ENCODE data around the gene DAB2IP. TPM values are rescaled to one million over a fixed set of nuclear protein-coding genes. Genes with fewer than 3 reads are reported as not detected.
"Not testable (repeated sequence)": the region's sequence is repeated elsewhere in the genome, so short reads cannot be mapped to it uniquely, and the experiment has no call there.

Gene DAB2IP
- total and polyA plus RNA-seq, 4 donors: 16.6 to 58.9 (median 40.3) TPM

DNA sequence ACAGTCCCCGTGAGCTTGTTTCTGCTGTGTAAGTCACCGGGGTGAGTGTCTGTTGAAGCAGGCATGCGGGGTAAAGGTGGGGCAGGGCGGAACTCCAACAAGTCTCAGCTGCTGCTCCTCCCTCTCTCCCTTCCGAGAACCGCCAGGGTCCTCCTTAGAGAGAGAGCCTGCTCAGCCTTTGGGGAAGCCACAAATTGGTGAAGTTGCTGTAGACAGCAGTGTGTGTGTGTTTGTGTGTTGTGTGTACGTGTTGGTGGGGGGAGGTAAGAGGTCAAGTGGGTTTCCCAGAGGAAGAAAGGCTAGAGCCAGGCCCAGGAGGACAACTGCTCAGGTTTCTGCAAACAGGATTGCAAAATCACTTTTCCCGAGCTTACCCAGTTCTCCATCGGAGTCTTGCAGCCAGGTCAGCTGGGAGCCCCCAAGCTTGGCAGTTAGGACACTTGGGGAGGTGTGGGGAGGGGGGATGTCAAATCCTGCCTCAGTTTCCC is 38.9 kb upstream of the DAB2IP start:
- H3K4me3 ChIP-seq (ENCODE audit: low read depth, low read length): no peak overlapping the region
- H3K4me1 ChIP-seq (ENCODE audit: control insufficient read depth, insufficient read depth, low read length): peaks cover 30% of the 10 kb centered on the region
- no peak for DNase-seq (ENCODE audit: low read depth in 4 of 6, low spot score in 6 of 6)
- 58% methylated on average over 2 of the region's 9 CpGs for WGBS (ENCODE audit: insufficient coverage)
- no peaks in the 10 kb centered on the region for H3K36me3 ChIP-seq (ENCODE audit: control insufficient read depth, insufficient read depth, low read length)
- peaks cover 5% of the 10 kb centered on the region for H3K27me3 ChIP-seq (ENCODE audit: control insufficient read depth, insufficient read depth, low read length)
- no peaks in the 10 kb centered on the region for H3K9me3 ChIP-seq (ENCODE audit: control insufficient read depth, insufficient read depth, low read length)
- no peak overlapping the region for H3K27ac ChIP-seq (ENCODE audit: low read depth, low read length)

DNA sequence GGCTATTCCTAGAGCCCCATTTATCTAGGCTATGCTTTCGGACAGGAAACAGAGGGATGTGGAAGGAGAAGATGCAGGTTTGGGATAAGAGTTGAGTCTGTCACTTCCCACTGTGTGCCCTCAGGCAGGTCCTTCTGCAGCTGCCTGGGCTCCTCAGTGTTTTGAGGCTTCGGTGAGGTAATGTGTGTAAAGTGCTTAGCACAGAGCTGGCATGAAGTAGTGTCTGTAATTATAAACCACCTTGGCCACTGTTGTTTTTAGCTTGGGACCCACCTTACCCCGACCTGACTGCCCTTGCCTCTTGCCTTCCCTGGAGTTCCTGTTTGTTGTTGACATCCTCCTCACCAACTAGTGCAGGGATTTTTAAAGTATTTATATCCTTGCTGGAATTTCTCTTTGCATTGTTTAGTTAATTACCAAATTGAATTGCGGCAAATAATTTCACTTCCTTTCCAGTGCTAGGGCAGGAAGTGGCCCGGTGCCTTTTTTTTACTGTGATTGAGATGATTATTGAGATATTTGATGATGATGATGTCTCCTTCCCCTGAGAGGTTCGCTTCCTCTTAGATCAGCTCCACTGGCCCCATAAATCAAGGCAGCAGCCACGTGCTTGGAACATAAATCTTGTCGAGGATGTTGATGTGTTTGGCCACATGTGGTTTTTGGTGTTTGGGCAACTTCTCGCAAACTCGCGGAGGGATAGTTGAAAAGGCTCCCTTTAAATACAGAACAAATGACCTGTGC is 38.3 kb upstream of the DAB2IP start:
- Histone ChIP-seq H3K4me3 (ENCODE audit: low read depth, low read length) (no peak overlapping the region), H3K36me3 (ENCODE audit: control insufficient read depth, insufficient read depth, low read length) (no peaks in the 10 kb centered on the region), H3K9me3 (ENCODE audit: control insufficient read depth, insufficient read depth, low read length) (no peaks in the 10 kb centered on the region), H3K27ac (ENCODE audit: low read depth, low read length) (no peak overlapping the region), H3K4me1 (ENCODE audit: control insufficient read depth, insufficient read depth, low read length) (peaks cover 23% of the 10 kb centered on the region), H3K27me3 (ENCODE audit: control insufficient read depth, insufficient read depth, low read length) (peaks cover 5% of the 10 kb centered on the region)
- 100% methylated on average over 1 of the region's 11 CpGs for WGBS (ENCODE audit: insufficient coverage)
- no peak for DNase-seq (ENCODE audit: low read depth in 4 of 6, low spot score in 6 of 6)

DNA sequence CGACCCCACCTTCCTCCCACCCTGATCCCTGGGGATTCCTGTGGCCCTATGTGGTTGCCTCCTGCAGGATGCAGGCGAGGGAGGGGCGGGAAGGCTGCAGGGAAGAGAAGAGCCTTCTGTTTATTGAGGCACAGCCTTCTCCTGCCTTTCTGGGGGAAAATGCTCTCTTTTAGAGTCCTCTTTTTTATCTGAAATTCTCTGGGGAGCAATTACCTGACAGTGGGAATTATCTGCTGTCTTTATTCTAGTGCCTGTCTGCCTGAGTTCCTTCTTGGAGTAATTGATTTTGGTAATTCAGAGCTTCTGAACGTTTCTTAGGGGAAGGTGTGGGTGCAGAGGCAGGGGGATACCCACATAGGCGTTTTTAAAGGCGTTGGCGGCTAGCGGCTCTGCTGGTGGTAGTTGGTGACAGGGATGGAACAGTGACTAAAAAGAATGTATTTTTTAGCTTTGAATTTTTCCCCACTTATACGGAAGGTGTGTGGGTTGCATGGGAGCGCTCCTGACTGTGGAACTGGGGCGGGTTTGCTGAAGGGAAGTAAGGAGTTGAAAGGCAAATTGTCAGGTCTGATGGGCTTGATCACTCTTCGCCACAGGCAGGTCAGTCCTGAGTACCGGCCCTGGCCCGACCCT is 35.2 kb upstream of the DAB2IP start:
- Histone ChIP-seq H3K4me3 (ENCODE audit: low read depth, low read length) (no peak overlapping the region), H3K27me3 (ENCODE audit: control insufficient read depth, insufficient read depth, low read length) (no peaks in the 10 kb centered on the region), H3K27ac (ENCODE audit: low read depth, low read length) (no peak overlapping the region), H3K9me3 (ENCODE audit: control insufficient read depth, insufficient read depth, low read length) (no peaks in the 10 kb centered on the region), H3K36me3 (ENCODE audit: control insufficient read depth, insufficient read depth, low read length) (no peaks in the 10 kb centered on the region), H3K4me1 (ENCODE audit: control insufficient read depth, insufficient read depth, low read length) (peaks cover 25% of the 10 kb centered on the region)
- DNase-seq (ENCODE audit: low read depth in 4 of 6, low spot score in 6 of 6): peak in 1 of 6 donors; percentile 89
- WGBS (ENCODE audit: insufficient coverage): 81% methylated on average over 11 of the region's 14 CpGs

DNA sequence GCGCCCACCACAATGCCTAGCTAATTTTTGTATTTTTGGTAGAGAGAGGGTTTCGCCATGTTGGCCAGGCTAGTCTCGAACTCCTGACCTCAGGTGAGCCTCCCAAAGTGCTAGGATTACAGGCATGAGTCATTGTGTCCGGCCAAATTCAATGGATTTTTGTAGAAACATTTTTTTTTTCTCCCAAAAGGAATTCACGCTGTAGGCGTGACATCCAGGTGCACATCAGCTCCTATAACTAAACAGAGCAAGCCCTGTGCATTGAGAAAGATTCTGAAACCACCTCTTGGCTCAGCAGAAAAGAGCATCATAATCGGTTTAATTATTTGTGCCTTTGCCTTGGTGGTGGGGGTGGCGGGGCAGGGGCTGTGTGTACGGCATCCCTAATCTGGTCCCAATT is 32.9 kb upstream of the DAB2IP start:
- Histone ChIP-seq H3K4me3 (ENCODE audit: low read depth, low read length) (no peak overlapping the region), H3K36me3 (ENCODE audit: control insufficient read depth, insufficient read depth, low read length) (no peaks in the 10 kb centered on the region), H3K27ac (ENCODE audit: low read depth, low read length) (no peak overlapping the region), H3K4me1 (ENCODE audit: control insufficient read depth, insufficient read depth, low read length) (peaks cover 20% of the 10 kb centered on the region), H3K9me3 (ENCODE audit: control insufficient read depth, insufficient read depth, low read length) (no peaks in the 10 kb centered on the region), H3K27me3 (ENCODE audit: control insufficient read depth, insufficient read depth, low read length) (no peaks in the 10 kb centered on the region)
- 69% methylated on average over 4 of the region's 9 CpGs for WGBS (ENCODE audit: insufficient coverage)
- no peak for DNase-seq (ENCODE audit: low read depth in 4 of 6, low spot score in 6 of 6)

DNA sequence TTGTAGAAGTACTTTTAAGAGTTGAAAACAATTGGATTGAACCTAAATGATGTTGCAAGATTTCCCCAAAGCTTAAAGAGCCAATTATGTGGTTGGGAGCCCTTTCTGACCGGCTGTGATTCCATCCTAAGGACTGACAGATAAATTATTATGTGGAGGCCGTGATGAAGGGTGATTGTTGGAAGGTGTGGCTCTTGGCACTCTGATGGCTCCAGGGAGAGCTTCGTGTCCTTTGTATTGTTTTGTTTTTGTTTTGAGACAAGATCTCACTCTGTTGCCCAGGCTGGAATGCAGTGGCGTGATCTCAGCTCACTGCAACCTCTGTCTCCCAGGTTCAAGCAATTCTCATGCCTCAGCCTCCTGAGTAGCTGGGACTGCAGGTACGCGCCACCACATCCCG is 32.5 kb upstream of the DAB2IP start:
- H3K27me3 ChIP-seq (ENCODE audit: control insufficient read depth, insufficient read depth, low read length); H3K36me3 ChIP-seq (ENCODE audit: control insufficient read depth, insufficient read depth, low read length); DNase-seq (ENCODE audit: low read depth in 4 of 6, low spot score in 6 of 6); H3K4me3 ChIP-seq (ENCODE audit: low read depth, low read length); H3K27ac ChIP-seq (ENCODE audit: low read depth, low read length); H3K9me3 ChIP-seq (ENCODE audit: control insufficient read depth, insufficient read depth, low read length): not testable (repeated sequence)
- 100% methylated on average over 1 of the region's 7 CpGs for WGBS (ENCODE audit: insufficient coverage)
- H3K4me1 ChIP-seq (ENCODE audit: control insufficient read depth, insufficient read depth, low read length): peaks cover 20% of the 10 kb centered on the region

DNA sequence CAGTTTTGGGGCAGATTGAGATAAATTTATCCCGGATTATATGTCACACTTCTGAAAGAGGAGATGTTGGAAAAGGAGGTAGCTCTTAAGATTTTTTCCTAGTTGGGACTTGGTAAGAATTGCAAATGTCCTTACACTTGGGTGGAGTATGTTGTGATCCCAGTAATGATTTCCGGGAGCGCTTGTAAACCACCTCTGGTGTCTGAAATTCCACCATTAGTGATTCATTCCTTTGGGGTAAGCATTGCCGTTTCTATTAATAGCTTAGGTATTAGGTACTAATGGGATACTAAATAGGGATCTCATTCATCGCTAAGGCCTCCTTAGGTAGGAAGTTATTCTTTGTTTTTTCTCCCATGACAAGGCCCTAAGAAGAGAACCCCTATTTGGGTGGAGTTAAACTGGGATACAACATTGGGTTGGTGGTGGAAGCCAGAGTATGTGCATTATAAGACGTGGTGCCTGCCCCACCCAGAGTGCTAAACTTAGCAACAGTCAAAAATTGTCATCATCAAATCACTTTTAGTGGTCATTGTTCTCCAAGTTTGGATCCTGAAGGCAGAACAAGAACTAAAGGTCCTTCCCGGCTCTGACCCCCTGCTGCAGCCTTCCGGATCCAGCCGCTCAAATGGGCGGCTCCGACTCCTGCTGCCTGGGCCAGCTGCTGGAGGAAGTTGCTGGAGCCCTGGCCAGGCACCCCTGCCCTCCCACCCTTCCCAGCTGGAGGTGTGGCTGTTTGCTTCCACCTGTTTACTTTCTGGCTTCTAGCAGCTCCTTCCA is 31.7 kb upstream of the DAB2IP start:
- peaks cover 20% of the 10 kb centered on the region for H3K4me1 ChIP-seq (ENCODE audit: control insufficient read depth, insufficient read depth, low read length)
- H3K9me3 ChIP-seq (ENCODE audit: control insufficient read depth, insufficient read depth, low read length): no peaks in the 10 kb centered on the region
- H3K4me3 ChIP-seq (ENCODE audit: low read depth, low read length): no peak overlapping the region
- no peaks in the 10 kb centered on the region for H3K27me3 ChIP-seq (ENCODE audit: control insufficient read depth, insufficient read depth, low read length)
- H3K36me3 ChIP-seq (ENCODE audit: control insufficient read depth, insufficient read depth, low read length): no peaks in the 10 kb centered on the region
- H3K27ac ChIP-seq (ENCODE audit: low read depth, low read length): no peak overlapping the region
- DNase-seq (ENCODE audit: low read depth in 4 of 6, low spot score in 6 of 6): no peak
- 98% methylated on average over 5 of the region's 11 CpGs for WGBS (ENCODE audit: insufficient coverage)

DNA sequence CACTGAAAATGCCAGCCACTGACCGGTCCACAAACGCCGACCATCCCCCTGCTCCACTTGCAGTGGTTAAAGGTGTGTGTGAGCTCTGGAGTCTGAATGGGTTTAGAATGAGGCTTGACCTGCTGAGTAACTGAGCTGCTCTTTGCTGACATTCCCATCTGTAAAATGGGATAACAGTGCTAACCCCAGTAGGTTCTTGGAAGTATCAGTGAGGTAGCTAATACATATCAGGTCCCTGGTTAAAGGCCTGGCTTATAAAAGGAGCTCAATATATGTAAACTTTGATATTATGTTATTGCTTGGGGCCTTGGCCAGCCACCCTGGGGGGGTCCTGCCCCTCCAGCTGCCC is 31.1 kb upstream of the DAB2IP start:
- WGBS (ENCODE audit: insufficient coverage): no CpG with 5 or more reads among the region's 3 CpGs
- Histone ChIP-seq H3K4me3 (ENCODE audit: low read depth, low read length) (no peak overlapping the region), H3K9me3 (ENCODE audit: control insufficient read depth, insufficient read depth, low read length) (no peaks in the 10 kb centered on the region), H3K27ac (ENCODE audit: low read depth, low read length) (no peak overlapping the region), H3K27me3 (ENCODE audit: control insufficient read depth, insufficient read depth, low read length) (no peaks in the 10 kb centered on the region), H3K4me1 (ENCODE audit: control insufficient read depth, insufficient read depth, low read length) (peaks cover 22% of the 10 kb centered on the region), H3K36me3 (ENCODE audit: control insufficient read depth, insufficient read depth, low read length) (no peaks in the 10 kb centered on the region)
- no peak for DNase-seq (ENCODE audit: low read depth in 4 of 6, low spot score in 6 of 6)

DNA sequence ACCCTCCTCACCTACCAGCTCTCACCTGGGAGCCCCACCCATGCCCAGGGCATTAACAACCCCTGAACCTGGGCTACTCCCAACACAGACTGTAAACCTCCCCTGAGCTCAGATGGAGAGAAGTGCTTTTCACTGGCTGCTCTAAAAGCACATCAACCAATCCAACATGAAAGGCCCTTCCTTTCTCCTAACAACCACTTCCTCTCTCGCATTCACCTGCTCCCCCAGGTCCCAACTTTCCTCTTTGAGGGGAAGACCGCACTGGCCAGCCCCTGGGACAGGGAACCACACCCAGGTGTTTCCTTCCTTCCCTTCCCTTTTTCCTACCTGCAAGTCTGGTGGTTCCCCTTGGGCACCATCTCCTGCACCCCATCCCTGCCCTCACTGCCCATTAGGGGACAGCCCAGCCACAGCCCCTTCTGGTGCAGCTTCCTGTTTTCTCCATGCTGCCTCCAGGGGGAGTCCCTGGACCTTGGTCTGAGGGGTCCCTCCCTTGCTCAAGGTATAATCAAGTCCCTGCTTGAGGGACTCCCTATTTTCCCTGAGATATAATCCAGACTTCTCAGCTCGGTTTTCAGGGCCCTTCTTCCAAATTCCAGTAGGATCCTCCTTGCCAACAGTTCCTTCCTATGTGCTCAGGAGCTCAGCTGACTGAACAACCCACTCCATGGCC is 30.5 kb upstream of the DAB2IP start:
- 67% methylated on average over 3 of the region's 3 CpGs for WGBS (ENCODE audit: insufficient coverage)
- Histone ChIP-seq H3K4me3 (ENCODE audit: low read depth, low read length) (no peak overlapping the region), H3K27me3 (ENCODE audit: control insufficient read depth, insufficient read depth, low read length) (no peaks in the 10 kb centered on the region), H3K36me3 (ENCODE audit: control insufficient read depth, insufficient read depth, low read length) (no peaks in the 10 kb centered on the region), H3K4me1 (ENCODE audit: control insufficient read depth, insufficient read depth, low read length) (peaks cover 28% of the 10 kb centered on the region), H3K27ac (ENCODE audit: low read depth, low read length) (no peak overlapping the region), H3K9me3 (ENCODE audit: control insufficient read depth, insufficient read depth, low read length) (no peaks in the 10 kb centered on the region)
- peak in 1 of 6 donors; percentile 47 for DNase-seq (ENCODE audit: low read depth in 4 of 6, low spot score in 6 of 6)

DNA sequence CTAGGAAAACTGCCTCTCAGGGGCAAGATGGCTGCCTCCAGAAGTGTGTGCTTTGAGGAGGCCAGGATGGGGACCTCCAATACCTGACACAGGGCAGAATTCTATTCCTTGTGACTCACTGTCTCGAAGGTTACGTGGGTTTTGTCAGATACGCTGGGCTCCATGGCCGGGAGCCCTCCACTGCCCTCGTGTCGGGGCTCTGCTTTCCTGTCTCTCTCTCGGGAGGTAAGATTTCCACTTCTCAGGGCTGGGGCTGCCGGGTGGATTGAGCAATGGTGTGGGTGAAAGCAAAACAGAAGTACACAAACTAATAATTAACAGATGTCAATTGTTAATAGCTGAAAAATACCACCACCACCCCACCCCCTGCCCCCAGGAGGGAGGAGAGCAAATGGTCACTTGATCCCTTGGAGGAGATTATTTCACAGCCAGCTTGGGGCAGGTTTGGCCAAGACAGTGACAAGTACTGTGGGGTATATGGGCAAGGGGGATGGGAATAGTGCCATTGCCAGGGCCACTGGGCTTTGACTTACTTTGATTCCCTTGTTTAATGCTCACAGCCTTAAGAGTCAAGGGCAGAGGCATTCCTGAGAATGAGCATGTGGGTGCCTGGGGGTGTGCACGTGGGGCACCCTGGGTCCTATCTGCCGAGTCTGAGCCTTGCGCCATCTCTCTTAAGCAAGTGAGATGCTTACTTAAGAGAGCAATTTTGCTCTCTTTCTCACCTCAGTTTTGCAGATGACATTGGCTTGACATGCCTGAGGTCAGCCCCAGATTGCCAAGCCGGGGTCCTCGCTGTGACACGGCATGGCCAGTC is 28.8 kb upstream of the DAB2IP start:
- peaks cover 24% of the 10 kb centered on the region for H3K4me1 ChIP-seq (ENCODE audit: control insufficient read depth, insufficient read depth, low read length)
- no peaks in the 10 kb centered on the region for H3K36me3 ChIP-seq (ENCODE audit: control insufficient read depth, insufficient read depth, low read length)
- DNase-seq (ENCODE audit: low read depth in 4 of 6, low spot score in 6 of 6): no peak
- WGBS (ENCODE audit: insufficient coverage): 84% methylated on average over 11 of the region's 14 CpGs
- no peaks in the 10 kb centered on the region for H3K9me3 ChIP-seq (ENCODE audit: control insufficient read depth, insufficient read depth, low read length)
- H3K4me3 ChIP-seq (ENCODE audit: low read depth, low read length): no peak overlapping the region
- H3K27me3 ChIP-seq (ENCODE audit: control insufficient read depth, insufficient read depth, low read length): no peaks in the 10 kb centered on the region
- no peak overlapping the region for H3K27ac ChIP-seq (ENCODE audit: low read depth, low read length)
